HepG2 (cell line): ENCODE measurements around the gene MACROD2. TPM values are rescaled to one million over a fixed set of nuclear protein-coding genes. Genes with fewer than 3 reads are reported as not detected.

Experiments used
- ATAC-seq: fragments of 200-7000 bp; cut with Tn5 transposase; 3 replicates; pipeline ENCODE4 v1.9.1; 2020; ENCODE audit warnings: mild to moderate bottlenecking, moderate library complexity
- BruUV-seq: library from RNA; stranded (reverse); fragments of 400-500 nt; replicated peaks from 2 replicates; lab custom pipeline; 2021; lab: Mats Ljungman, UMichigan
- CTCF ChIA-PET: fragments of 300-600 bp; formaldehyde crosslinking; extraction: SDS; loops from one replicate; lab custom pipeline; 2021; ENCODE audit warnings: low total read pairs, inconsistent platforms, low intra/inter-chr PET ratio; lab: Yijun Ruan, JAX
- POLR2A ChIA-PET: fragments of 350-600 bp; sonication (Branson Sonifier 250); formaldehyde crosslinking; loops from one replicate; lab custom pipeline; 2020; ENCODE audit warnings: antibody characterized with exemption, inconsistent platforms; lab: Yijun Ruan, JAX
- DNase-seq: peaks from one replicate; pipeline ENCODE4 v3.0.0-alpha.2; 2015; ENCODE audit warnings: low spot score
- FAIRE-seq: peaks from 3 replicates; lab custom pipeline; 2011; peaks lifted over from hg19 to GRCh38; lab: Jason Lieb, UNC
- H2AFZ ChIP-seq: one replicate; pipeline ENCODE4 v1.6.1; 2011; ENCODE audit warnings: low read length, inconsistent platforms
- H3K27ac ChIP-seq: fragments of 300-600 bp; 3 replicates; pipeline ENCODE4 v1.8.0; 2011; ENCODE audit warnings: mixed run types, mild to moderate bottlenecking, mixed read lengths, low read length, inconsistent platforms; ENCODE audit not compliant: insufficient read depth; ENCODE audit errors: extremely low read length
- H3K27me3 ChIP-seq, 2 experiments: fragments of 200-600 bp in 1 of 2; 2 replicates in 1 of 2; 3 replicates in 1 of 2; pipeline versions ENCODE4 v1.6.0 to v1.8.0; 2011; ENCODE audit warnings: low read length in 2 of 2, mild to moderate bottlenecking in 2 of 2, moderate library complexity in 2 of 2, inconsistent platforms in 1 of 2; ENCODE audit not compliant: insufficient read depth in 2 of 2, control insufficient read depth in 1 of 2
- H3K36me3 ChIP-seq, 2 experiments: fragments of 200-600 bp in 1 of 2; replicated peaks in 1 of 2; 2 replicates in 1 of 2; 3 replicates in 1 of 2; pipeline versions ENCODE4 v1.5.1 to v1.8.0; 2011; ENCODE audit warnings: low read length in 2 of 2, inconsistent platforms in 1 of 2; ENCODE audit not compliant: insufficient read depth in 2 of 2, control insufficient read depth in 1 of 2
- H3K4me1 ChIP-seq: 2 replicates; pipeline ENCODE4 v1.5.1; 2012; ENCODE audit warnings: low read length, inconsistent platforms; ENCODE audit not compliant: insufficient read depth
- H3K4me2 ChIP-seq: 2 replicates; pipeline ENCODE4 v1.6.0; 2011; ENCODE audit warnings: low read depth, low read length, inconsistent platforms
- H3K4me3 ChIP-seq, 3 experiments: fragments of 200-600 bp in 1 of 3; sonication (generic), shearing (Covaris generic) in 1 of 3; replicated peaks in 1 of 3; 2 replicates each; pipeline ENCODE4 v1.5.1; 2011 to 2016; ENCODE audit warnings: low read length in 3 of 3, inconsistent platforms in 2 of 3, low read depth in 2 of 3, mild to moderate bottlenecking in 2 of 3, control low read depth in 1 of 3, mixed read lengths in 1 of 3; ENCODE audit not compliant: insufficient read depth in 1 of 3
- H3K79me2 ChIP-seq: one replicate; pipeline ENCODE4 v1.6.1; 2011; ENCODE audit warnings: low read length, inconsistent platforms; ENCODE audit not compliant: insufficient read depth
- H3K9ac ChIP-seq: 2 replicates; pipeline ENCODE4 v1.6.0; 2011; ENCODE audit warnings: mild to moderate bottlenecking, low read depth, low read length, inconsistent platforms; ENCODE audit not compliant: insufficient read depth
- H3K9me3 ChIP-seq: 2 replicates; pipeline ENCODE4 v1.5.1; 2012; ENCODE audit warnings: mild to moderate bottlenecking, low read length
- H4K20me1 ChIP-seq: 2 replicates; pipeline ENCODE4 v1.6.0; 2011; ENCODE audit warnings: inconsistent platforms, mild to moderate bottlenecking, low read length, moderate library complexity; ENCODE audit not compliant: insufficient read depth
- ATF1 ChIP-seq: IDR thresholded peaks from 2 replicates; pipeline ENCODE4 v1.6.1; 2016; ENCODE audit warnings: mild to moderate bottlenecking, control low read depth
- CHD2 ChIP-seq: IDR thresholded peaks from 2 replicates; pipeline ENCODE4 v1.6.1; 2011; ENCODE audit warnings: low read depth, low read length, improper control_type of control experiment
- GPN1 ChIP-seq: sonication (generic); formaldehyde crosslinking; IDR thresholded peaks from 2 replicates; pipeline ENCODE4 v1.5.1; 2020; ENCODE audit warnings: missing genetic modification reagents, borderline replicate concordance
- RFXANK ChIP-seq: IDR thresholded peaks from 2 replicates; pipeline ENCODE4 v1.6.1; 2016
- TEAD2 ChIP-seq: sonication (generic); formaldehyde crosslinking; IDR thresholded peaks from 2 replicates; pipeline ENCODE4 v1.9.0; 2021; ENCODE audit warnings: missing genetic modification reagents
- TEAD3 ChIP-seq: optimal IDR thresholded peaks from 2 replicates; pipeline ENCODE3; 2016; ENCODE audit warnings: borderline replicate concordance
- ZBTB8A ChIP-seq: sonication (generic); formaldehyde crosslinking; IDR thresholded peaks from 2 replicates; pipeline ENCODE4 v1.4.0; 2020; ENCODE audit warnings: mild to moderate bottlenecking, low read depth, missing genetic modification reagents, borderline replicate concordance
- ZFP36 ChIP-seq: fragments of 150-350 bp; IDR thresholded peaks from 2 replicates; pipeline ENCODE4 v1.6.1; 2018; ENCODE audit warnings: borderline replicate concordance, low read length, low read depth; ENCODE audit not compliant: partially characterized antibody
- ZMYM4 ChIP-seq: sonication (generic); formaldehyde crosslinking; IDR thresholded peaks from 2 replicates; pipeline ENCODE4 v1.8.1; 2023; ENCODE audit warnings: mild to moderate bottlenecking, missing genetic modification reagents
- ZNF138 ChIP-seq: sonication (generic); formaldehyde crosslinking; IDR thresholded peaks from 2 replicates; pipeline ENCODE4 v1.5.0; 2020; ENCODE audit warnings: mild to moderate bottlenecking, low read depth, missing genetic modification reagents
- ZNF547 ChIP-seq: sonication (generic); formaldehyde crosslinking; IDR thresholded peaks from 2 replicates; pipeline ENCODE4 v1.5.1; 2020; ENCODE audit warnings: mild to moderate bottlenecking, missing genetic modification reagents
- WGBS: methylation state at CpG from one replicate; pipeline ENCODE4 v1.1.6; 2017; ENCODE audit warnings: low lambda C conversion rate; 5-methylcytosine and 5-hydroxymethylcytosine counted together
- in situ Hi-C: cut with HindIII; loops from 2 replicates; pipeline ENCODE4 v1.10.0; 2017; ENCODE audit warnings: low pct_unique_long_range_greater_than_20kb; ENCODE audit not compliant: extremely low pct_ligation_motif_present
- intact Hi-C: fragments of 100-400 bp; cut with micrococcal nuclease; formaldehyde crosslinking; loops from one replicate; pipeline ENCODE4 v1.10.0; 2022; ENCODE audit not compliant: unreplicated experiment
- polyA plus RNA-seq, 8 experiments: library from polyadenylated mRNA; depleted of rRNA in 3 of 8; stranded (reverse) in 7 of 8; unstranded in 1 of 8; fragments of >200 nt; fragmentation: Illumina TruSeq in 4 of 8; extraction: Trizol in 4 of 8; gene quantifications; 2 replicates each; pipeline versions ENCODE4 v1.2.1 to v1.2.3, GENCODE V29; 2011 to 2016; ENCODE audit warnings: low read depth in 4 of 8, missing spikeins in 1 of 8, mixed read lengths in 1 of 8; ENCODE audit not compliant: insufficient read depth in 1 of 8
- total RNA-seq, 5 experiments: library from RNA; depleted of rRNA; stranded (reverse); fragments of >200 nt; fragmentation: Illumina TruSeq; extraction: Trizol; gene quantifications; 2 replicates each; pipeline ENCODE4 v1.2.3, GENCODE V29; 2016; ENCODE audit warnings: low read depth in 1 of 5
- TF ChIP-seq, protein P1 (sequence below), 2 experiments: sonication (generic) in 1 of 2; formaldehyde crosslinking in 1 of 2; IDR thresholded peaks; 2 replicates each; pipeline versions ENCODE4 v1.4.0 to v1.6.1; 2016 to 2020; ENCODE audit warnings: borderline replicate concordance in 1 of 2, low read depth in 1 of 2, mild to moderate bottlenecking in 1 of 2, missing genetic modification reagents in 1 of 2
- TF ChIP-seq, protein P2 (sequence below): sonication (generic); formaldehyde crosslinking; IDR thresholded peaks from 2 replicates; pipeline ENCODE4 v1.4.0; 2020; ENCODE audit warnings: mild to moderate bottlenecking, missing genetic modification reagents

MACROD2 gene
- total and polyA plus RNA-seq, 2 of the 13 experiments (the other 11 are each of a cell fraction or from before 2014, with no cell fraction given), result 0.13 to 0.51 TPM

DNA sequence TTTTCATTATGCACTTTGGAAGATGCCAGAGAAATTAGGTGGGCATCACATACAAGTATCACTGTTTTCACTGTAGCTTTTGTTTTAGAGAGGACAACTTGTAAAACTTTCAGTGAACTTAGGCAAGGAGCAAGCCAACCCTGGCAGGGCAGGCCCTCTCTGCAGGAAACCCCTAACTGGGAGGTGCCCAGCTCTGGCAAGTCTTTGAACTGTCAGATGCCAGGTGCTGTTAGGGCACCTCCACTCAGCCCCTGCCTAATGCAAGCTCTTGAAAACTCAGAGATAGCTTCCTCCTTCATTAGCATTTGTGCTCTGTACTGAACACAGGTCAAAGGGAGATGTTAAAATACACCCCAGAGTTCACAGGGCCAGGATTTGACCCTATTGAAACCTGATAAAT, 1116.3 kb downstream of the MACROD2 start (continued):
- TF ChIP-seq, protein P1, sequence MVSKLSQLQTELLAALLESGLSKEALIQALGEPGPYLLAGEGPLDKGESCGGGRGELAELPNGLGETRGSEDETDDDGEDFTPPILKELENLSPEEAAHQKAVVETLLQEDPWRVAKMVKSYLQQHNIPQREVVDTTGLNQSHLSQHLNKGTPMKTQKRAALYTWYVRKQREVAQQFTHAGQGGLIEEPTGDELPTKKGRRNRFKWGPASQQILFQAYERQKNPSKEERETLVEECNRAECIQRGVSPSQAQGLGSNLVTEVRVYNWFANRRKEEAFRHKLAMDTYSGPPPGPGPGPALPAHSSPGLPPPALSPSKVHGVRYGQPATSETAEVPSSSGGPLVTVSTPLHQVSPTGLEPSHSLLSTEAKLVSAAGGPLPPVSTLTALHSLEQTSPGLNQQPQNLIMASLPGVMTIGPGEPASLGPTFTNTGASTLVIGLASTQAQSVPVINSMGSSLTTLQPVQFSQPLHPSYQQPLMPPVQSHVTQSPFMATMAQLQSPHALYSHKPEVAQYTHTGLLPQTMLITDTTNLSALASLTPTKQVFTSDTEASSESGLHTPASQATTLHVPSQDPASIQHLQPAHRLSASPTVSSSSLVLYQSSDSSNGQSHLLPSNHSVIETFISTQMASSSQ (IDR thresholded peaks at IDR 0.05; ENCODE audit: low read depth), result no peak
- TF ChIP-seq, protein P1 (CRISPR knock-in tag; IDR thresholded peaks at IDR 0.05; ENCODE audit: borderline replicate concordance), result no peak
- TF ChIP-seq ATF1 (no peak), GPN1 (no peak), CHD2 (no peak), ZNF547 (CRISPR knock-in tag) (no peak), ZNF138 (CRISPR knock-in tag) (no peak)
- TF ChIP-seq, all 625 proteins: peak for 0

DNA sequence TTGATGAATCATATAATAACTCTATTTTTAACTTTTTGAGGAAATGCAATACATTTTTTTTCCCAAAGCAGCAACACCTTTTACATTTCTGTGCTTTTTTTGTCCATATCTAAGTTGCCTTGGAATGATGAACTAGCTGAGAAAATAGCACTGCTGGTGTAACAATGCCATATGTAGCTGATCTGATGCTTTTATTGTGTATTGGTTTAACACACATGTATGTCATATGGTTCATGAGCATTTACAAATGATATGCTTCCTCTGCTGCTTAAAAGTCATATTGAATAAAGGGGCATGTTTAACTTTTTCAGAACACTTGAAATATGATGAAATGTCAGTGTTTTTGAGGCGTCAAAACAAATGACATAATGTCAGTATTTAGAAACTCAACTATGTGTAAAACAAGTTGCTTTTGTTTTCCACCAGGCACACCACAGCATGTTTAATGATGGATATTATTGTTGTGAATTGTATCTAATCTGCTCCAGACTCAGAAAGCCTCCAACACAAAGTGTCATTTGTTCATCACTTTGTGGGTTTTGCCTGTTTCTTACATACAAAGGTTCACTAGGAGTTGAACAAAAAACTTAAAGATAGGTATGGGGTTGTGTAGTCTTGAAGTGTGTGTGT, 1117.9 kb downstream of the MACROD2 start:
- no TSS peak for BruUV-seq
- DNase-seq (no peak), FAIRE-seq (no peak), ATAC-seq (no peak)
- intact Hi-C loops (no loop called here), in situ Hi-C loops (no loop called here)
- ChIA-PET CTCF (no interaction called here), POLR2A (no interaction called here)
- 2% methylated on average over 1 of the region's 1 CpG for WGBS
- Histone ChIP-seq H4K20me1 (no peaks in the 10 kb centered on the region), H3K9me3 (no peaks in the 10 kb centered on the region), H3K79me2 (no peaks in the 10 kb centered on the region), H3K27ac (no peak overlapping the region), H2AFZ (no peak overlapping the region), H3K27me3 (no peaks in the 10 kb centered on the region), H3K36me3 (no peaks in the 10 kb centered on the region), H3K4me2 (no peak overlapping the region), H3K9ac (no peak overlapping the region), H3K4me3 (no peak overlapping the region), H3K4me1 (no peaks in the 10 kb centered on the region)
- TF ChIP-seq ZFP36, result no peak
- TF ChIP-seq, protein P2, sequence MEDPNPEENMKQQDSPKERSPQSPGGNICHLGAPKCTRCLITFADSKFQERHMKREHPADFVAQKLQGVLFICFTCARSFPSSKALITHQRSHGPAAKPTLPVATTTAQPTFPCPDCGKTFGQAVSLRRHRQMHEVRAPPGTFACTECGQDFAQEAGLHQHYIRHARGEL (CRISPR knock-in tag), result no peak
- no peak for TF ChIP-seq RFXANK (CRISPR knock-in tag)
- TF ChIP-seq TEAD3 (CRISPR knock-in tag), result no peak
- no peak for TF ChIP-seq TEAD2
- no peak for TF ChIP-seq ZBTB8A
- TF ChIP-seq ZMYM4 (CRISPR knock-in tag), result no peak
